SK-N-SH (cell line): ENCODE data around the gene XAB2. TPM values are rescaled to one million over a fixed set of nuclear protein-coding genes. Genes with fewer than 3 reads are reported as not detected.

Experiments
- CTCF ChIA-PET: fragments of 300-600, 350-600 bp; formaldehyde crosslinking; extraction: SDS; loops from one replicate; lab custom pipeline; 2021; lab: Yijun Ruan, JAX
- POLR2A ChIA-PET: fragments of 350-600 bp; sonication (Branson Sonifier 250); formaldehyde crosslinking; extraction: SDS; loops from one replicate; lab custom pipeline; 2020; ENCODE audit warnings: antibody characterized with exemption, inconsistent platforms; lab: Yijun Ruan, JAX
- DNase-seq: peaks from one replicate; pipeline ENCODE4 v3.0.0; 2012
- H2AFZ ChIP-seq: fragments of 200-600 bp; sonication (generic); 2 replicates; pipeline ENCODE4 v1.8.1; 2016; ENCODE audit warnings: antibody characterized with exemption, mild to moderate bottlenecking, low read depth
- H3F3A ChIP-seq: fragments of 200-600 bp; sonication (generic); replicated peaks from 2 replicates; pipeline ENCODE3; 2016; ENCODE audit warnings: antibody characterized with exemption, mild to moderate bottlenecking; ENCODE audit not compliant: insufficient read depth
- H3K27ac ChIP-seq, 2 experiments: fragments of 200-500 bp in 1 of 2; fragments of 200-600 bp in 1 of 2; sonication (Bioruptor generic) in 1 of 2; sonication (generic), shearing (Covaris generic) in 1 of 2; 2 replicates each; pipeline versions ENCODE4 v1.5.1 to v1.6.1; 2014 to 2016; ENCODE audit warnings: low read depth in 2 of 2, inconsistent platforms in 1 of 2, low read length in 1 of 2, mild to moderate bottlenecking in 1 of 2, mixed read lengths in 1 of 2
- H3K27me3 ChIP-seq: fragments of 200-600 bp; sonication (generic), shearing (Covaris generic); 2 replicates; pipeline ENCODE4 v1.6.1; 2016; ENCODE audit warnings: mixed run types; ENCODE audit not compliant: insufficient read depth
- H3K36me3 ChIP-seq, 2 experiments: fragments of 200-500 bp in 1 of 2; fragments of 200-600 bp in 1 of 2; sonication (Bioruptor generic) in 1 of 2; sonication (generic) in 1 of 2; replicated peaks in 1 of 2; 2 replicates each; pipeline versions ENCODE3 to v1.5.1; 2014 to 2016; ENCODE audit warnings: low read length in 1 of 2, mild to moderate bottlenecking in 1 of 2; ENCODE audit not compliant: insufficient read depth in 2 of 2, control insufficient read depth in 1 of 2
- H3K4me1 ChIP-seq, 2 experiments: fragments of 200-500 bp in 1 of 2; fragments of 200-600 bp in 1 of 2; sonication (Bioruptor generic) in 1 of 2; sonication (generic), shearing (Covaris generic) in 1 of 2; 2 replicates each; pipeline versions ENCODE4 v1.5.1 to v1.6.1; 2014 to 2016; ENCODE audit warnings: low read depth in 1 of 2, low read length in 1 of 2, mixed run types in 1 of 2; ENCODE audit not compliant: insufficient read depth in 2 of 2, control insufficient read depth in 1 of 2
- H3K4me2 ChIP-seq: fragments of 200-600 bp; sonication (generic), shearing (Covaris generic); 2 replicates; pipeline ENCODE4 v1.6.1; 2017; ENCODE audit warnings: mixed run types
- H3K4me3 ChIP-seq, 2 experiments: fragments of 200-500 bp in 1 of 2; fragments of 200-600 bp in 1 of 2; sonication (Bioruptor generic) in 1 of 2; sonication (generic), shearing (Covaris generic) in 1 of 2; 2 replicates each; pipeline versions ENCODE4 v1.5.1 to v1.8.1; 2014 to 2016; ENCODE audit warnings: low read depth in 2 of 2, inconsistent platforms in 1 of 2, low read length in 1 of 2, mild to moderate bottlenecking in 1 of 2, mixed read lengths in 1 of 2, moderate library complexity in 1 of 2
- H3K79me2 ChIP-seq: fragments of 200-600 bp; sonication (generic); 2 replicates; pipeline ENCODE4 v1.8.1; 2017; ENCODE audit warnings: mild to moderate bottlenecking; ENCODE audit not compliant: insufficient read depth
- H3K9ac ChIP-seq: fragments of 200-600 bp; sonication (generic); 2 replicates; pipeline ENCODE4 v1.6.1; 2017; ENCODE audit warnings: mixed run types
- H3K9me2 ChIP-seq: fragments of 200-600 bp; sonication (generic); 2 replicates; pipeline ENCODE4 v1.6.1; 2017; ENCODE audit warnings: mixed run types
- H3K9me3 ChIP-seq: fragments of 200-600 bp; sonication (generic); 2 replicates; pipeline ENCODE4 v1.6.1; 2017; ENCODE audit warnings: mixed run types, mild to moderate bottlenecking, moderate library complexity
- H4K20me1 ChIP-seq: fragments of 200-600 bp; sonication (generic); 2 replicates; pipeline ENCODE4 v1.6.1; 2017; ENCODE audit warnings: mild to moderate bottlenecking, mixed run types; ENCODE audit not compliant: insufficient read depth
- CTCF ChIP-seq: fragments of 200-600 bp; sonication (generic); IDR thresholded peaks from 2 replicates; pipeline ENCODE4 v1.6.1; 2017; ENCODE audit warnings: antibody characterized with exemption, mild to moderate bottlenecking, moderate library complexity
- ELF1 ChIP-seq: IDR thresholded peaks from 2 replicates; pipeline ENCODE4 v1.4.0; 2012
- EZH2phosphoT487 ChIP-seq: fragments of 200-600 bp; sonication (generic); IDR thresholded peaks from 2 replicates; pipeline ENCODE4 v1.6.1; 2017; ENCODE audit warnings: low read depth, mixed run types, mild to moderate bottlenecking, antibody characterized with exemption, moderate library complexity, borderline replicate concordance
- FOXJ3 ChIP-seq: sonication (generic); formaldehyde crosslinking; IDR thresholded peaks from 2 replicates; pipeline ENCODE4 v1.5.1; 2020; ENCODE audit warnings: mild to moderate bottlenecking, missing genetic modification reagents
- FOXM1 ChIP-seq: IDR thresholded peaks from 2 replicates; pipeline ENCODE4 v1.4.0; 2012; ENCODE audit warnings: low read depth, mild to moderate bottlenecking
- GABPA ChIP-seq: IDR thresholded peaks from 2 replicates; pipeline ENCODE4 v1.4.0; 2012; ENCODE audit warnings: low read depth, mild to moderate bottlenecking
- GATA2 ChIP-seq: sonication (generic); formaldehyde crosslinking; IDR thresholded peaks from 2 replicates; pipeline ENCODE4 v1.5.0; 2020; ENCODE audit warnings: mild to moderate bottlenecking, missing genetic modification reagents
- IRF3 ChIP-seq: fragments of 150-350 bp; IDR thresholded peaks from 2 replicates; pipeline ENCODE4 v1.6.1; 2016; ENCODE audit warnings: mild to moderate bottlenecking, low read depth, low read length
- JUND ChIP-seq: IDR thresholded peaks from 2 replicates; pipeline ENCODE4 v1.4.0; 2012
- MEF2A ChIP-seq: IDR thresholded peaks from 2 replicates; pipeline ENCODE4 v1.4.0; 2012; ENCODE audit warnings: low read depth, borderline replicate concordance
- NRF1 ChIP-seq: IDR thresholded peaks from 2 replicates; pipeline ENCODE4 v1.6.1; 2012; ENCODE audit warnings: low read depth, mild to moderate bottlenecking, low read length
- RFX5 ChIP-seq: IDR thresholded peaks from 2 replicates; pipeline ENCODE4 v1.6.1; 2012; ENCODE audit warnings: mild to moderate bottlenecking, improper control_type of control experiment, low read length
- SIN3A ChIP-seq: IDR thresholded peaks from 2 replicates; pipeline ENCODE4 v1.6.1; 2012; ENCODE audit warnings: low read depth, mild to moderate bottlenecking, low read length, moderate library complexity, borderline replicate concordance
- TAF1 ChIP-seq: IDR thresholded peaks from 2 replicates; pipeline ENCODE4 v1.6.1; 2012; ENCODE audit warnings: low read depth, mild to moderate bottlenecking, low read length, moderate library complexity, borderline replicate concordance
- TCF12 ChIP-seq: IDR thresholded peaks from 2 replicates; pipeline ENCODE4 v1.4.0; 2012
- YY1 ChIP-seq: IDR thresholded peaks from 2 replicates; pipeline ENCODE4 v1.4.0; 2012; ENCODE audit warnings: low read depth, mild to moderate bottlenecking
- ZBTB33 ChIP-seq: IDR thresholded peaks from 2 replicates; pipeline ENCODE4 v1.4.0; 2012; ENCODE audit warnings: low read depth, borderline replicate concordance
- WGBS: methylation state at CpG from one replicate; pipeline ENCODE4 v1.1.6; 2017; ENCODE audit warnings: low lambda C conversion rate; 5-methylcytosine and 5-hydroxymethylcytosine counted together
- polyA plus RNA-seq, 3 experiments: library from polyadenylated mRNA; depleted of rRNA; stranded (reverse); fragments of >200 nt; gene quantifications; 2 replicates each; pipeline ENCODE4 v1.2.3, GENCODE V29; 2012
- TF ChIP-seq, protein P1 (sequence below): IDR thresholded peaks from 2 replicates; pipeline ENCODE4 v1.6.1; 2012; ENCODE audit warnings: mild to moderate bottlenecking, low read depth, low read length, moderate library complexity
- TF ChIP-seq, protein P2 (sequence below): IDR thresholded peaks from 2 replicates; pipeline ENCODE4 v1.4.0; 2012; ENCODE audit warnings: low read depth
- TF ChIP-seq, protein P3 (sequence below): fragments of 150-350 bp; IDR thresholded peaks from 2 replicates; pipeline ENCODE4 v1.6.1; 2017; ENCODE audit warnings: antibody characterized with exemption, low read length, low read depth, borderline replicate concordance

The XAB2 gene
- polyA plus RNA-seq, 1 of the 3 experiments (the other 2 are of a cell fraction) = 43.3 TPM

DNA sequence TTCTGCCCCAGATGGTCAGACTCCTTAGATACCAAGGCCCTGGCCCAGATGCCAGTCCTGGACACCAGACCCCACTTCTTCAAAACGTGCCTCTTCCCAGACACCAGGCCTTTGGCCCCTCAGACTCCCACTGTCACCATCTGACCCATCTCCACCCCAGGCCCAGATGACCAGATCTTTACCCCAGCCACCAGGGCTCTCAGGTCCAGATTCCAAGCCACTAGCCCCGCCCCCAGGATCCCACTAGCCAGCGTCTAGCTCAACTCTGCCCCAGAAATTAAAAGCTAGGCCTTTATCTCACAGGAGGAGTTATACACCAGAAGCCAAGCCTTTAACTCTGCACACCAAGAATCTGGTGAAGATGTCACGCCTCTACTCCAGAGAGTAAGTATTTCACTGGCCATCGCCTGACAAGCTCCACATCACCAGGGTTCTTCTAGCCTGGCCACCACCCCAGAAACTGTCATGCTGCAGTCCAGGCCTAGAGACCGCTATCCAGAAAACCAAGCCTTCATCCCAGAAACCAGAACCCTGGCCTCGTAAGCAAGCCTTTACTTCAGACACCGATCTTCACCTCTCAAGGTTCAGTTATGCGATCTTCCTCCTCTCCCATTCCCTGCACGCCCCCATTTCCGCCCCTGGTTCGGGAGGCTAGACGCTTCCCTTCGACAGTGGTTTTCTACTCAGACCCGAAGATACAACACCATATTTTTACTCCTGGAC is 595 bp downstream of the XAB2 start:
- POLR2A ChIA-PET = interaction anchor here (0.9 to 3.1 kb wide), 6 partner anchors 10 to 60 kb away, joined by 3 to 16 read pairs (median 5); partner anchors contain the start of gene CAMSAP3

More for the DNA sequence above, 595 bp downstream of the XAB2 start:
- no peak for TF ChIP-seq YY1
- no peak for TF ChIP-seq JUND
- TF ChIP-seq, protein P1, sequence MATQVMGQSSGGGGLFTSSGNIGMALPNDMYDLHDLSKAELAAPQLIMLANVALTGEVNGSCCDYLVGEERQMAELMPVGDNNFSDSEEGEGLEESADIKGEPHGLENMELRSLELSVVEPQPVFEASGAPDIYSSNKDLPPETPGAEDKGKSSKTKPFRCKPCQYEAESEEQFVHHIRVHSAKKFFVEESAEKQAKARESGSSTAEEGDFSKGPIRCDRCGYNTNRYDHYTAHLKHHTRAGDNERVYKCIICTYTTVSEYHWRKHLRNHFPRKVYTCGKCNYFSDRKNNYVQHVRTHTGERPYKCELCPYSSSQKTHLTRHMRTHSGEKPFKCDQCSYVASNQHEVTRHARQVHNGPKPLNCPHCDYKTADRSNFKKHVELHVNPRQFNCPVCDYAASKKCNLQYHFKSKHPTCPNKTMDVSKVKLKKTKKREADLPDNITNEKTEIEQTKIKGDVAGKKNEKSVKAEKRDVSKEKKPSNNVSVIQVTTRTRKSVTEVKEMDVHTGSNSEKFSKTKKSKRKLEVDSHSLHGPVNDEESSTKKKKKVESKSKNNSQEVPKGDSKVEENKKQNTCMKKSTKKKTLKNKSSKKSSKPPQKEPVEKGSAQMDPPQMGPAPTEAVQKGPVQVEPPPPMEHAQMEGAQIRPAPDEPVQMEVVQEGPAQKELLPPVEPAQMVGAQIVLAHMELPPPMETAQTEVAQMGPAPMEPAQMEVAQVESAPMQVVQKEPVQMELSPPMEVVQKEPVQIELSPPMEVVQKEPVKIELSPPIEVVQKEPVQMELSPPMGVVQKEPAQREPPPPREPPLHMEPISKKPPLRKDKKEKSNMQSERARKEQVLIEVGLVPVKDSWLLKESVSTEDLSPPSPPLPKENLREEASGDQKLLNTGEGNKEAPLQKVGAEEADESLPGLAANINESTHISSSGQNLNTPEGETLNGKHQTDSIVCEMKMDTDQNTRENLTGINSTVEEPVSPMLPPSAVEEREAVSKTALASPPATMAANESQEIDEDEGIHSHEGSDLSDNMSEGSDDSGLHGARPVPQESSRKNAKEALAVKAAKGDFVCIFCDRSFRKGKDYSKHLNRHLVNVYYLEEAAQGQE = no peak
- TF ChIP-seq GATA2 (CRISPR knock-in tag) = no peak
- no peak for TF ChIP-seq CTCF
- no peak for TF ChIP-seq SIN3A
- TF ChIP-seq NRF1 = no peak
- no peak for TF ChIP-seq ZBTB33
- TF ChIP-seq TCF12 = no peak
- TF ChIP-seq FOXM1 = no peak
- no peak for TF ChIP-seq GABPA
- no peak for TF ChIP-seq EZH2phosphoT487
- TF ChIP-seq, protein P2, sequence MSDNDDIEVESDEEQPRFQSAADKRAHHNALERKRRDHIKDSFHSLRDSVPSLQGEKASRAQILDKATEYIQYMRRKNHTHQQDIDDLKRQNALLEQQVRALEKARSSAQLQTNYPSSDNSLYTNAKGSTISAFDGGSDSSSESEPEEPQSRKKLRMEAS = no peak
- TF ChIP-seq MEF2A = no peak
- TF ChIP-seq FOXJ3 (CRISPR knock-in tag) = no peak
- no peak for TF ChIP-seq ELF1
- no peak for TF ChIP-seq IRF3
- TF ChIP-seq RFX5 = no peak
- TF ChIP-seq TAF1 = no peak
- TF ChIP-seq, protein P3, sequence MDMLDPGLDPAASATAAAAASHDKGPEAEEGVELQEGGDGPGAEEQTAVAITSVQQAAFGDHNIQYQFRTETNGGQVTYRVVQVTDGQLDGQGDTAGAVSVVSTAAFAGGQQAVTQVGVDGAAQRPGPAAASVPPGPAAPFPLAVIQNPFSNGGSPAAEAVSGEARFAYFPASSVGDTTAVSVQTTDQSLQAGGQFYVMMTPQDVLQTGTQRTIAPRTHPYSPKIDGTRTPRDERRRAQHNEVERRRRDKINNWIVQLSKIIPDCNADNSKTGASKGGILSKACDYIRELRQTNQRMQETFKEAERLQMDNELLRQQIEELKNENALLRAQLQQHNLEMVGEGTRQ = no peak
- Histone ChIP-seq H2AFZ (peak overlapping the region; percentile 87), H3K4me1 (peaks cover 8 to 20% of the 10 kb centered on the region in 2 experiments; a peak in 2 of 4 replicates), H3K9me3 (no peaks in the 10 kb centered on the region), H3K27ac (peak overlapping the region; percentile 46 to 73; a peak in 2 of 4 replicates), H4K20me1 (0 out of 2 replicates have a peak, but pooled peaks cover 5% of the 10 kb centered on the region), H3K27me3 (no peaks in the 10 kb centered on the region), H3F3A (no peaks in the 10 kb centered on the region), H3K4me3 (peak overlapping the region; percentile 100), H3K9me2 (no peaks in the 10 kb centered on the region), H3K79me2 (peaks cover 49% of the 10 kb centered on the region), H3K36me3 (peaks cover 0 to 23% of the 10 kb centered on the region in 2 experiments), H3K9ac (peak overlapping the region; percentile 99), H3K4me2 (peak overlapping the region; percentile 93)
- WGBS = 0% methylated on average over 12 of the region's 15 CpGs
- no peak for DNase-seq
- CTCF ChIA-PET = interaction anchor here (0.7 to 2.4 kb wide), 6 partner anchors 23 to 274 kb away, joined by 3 to 21 read pairs (median 4); partner anchors contain the start of gene TRAPPC5
